Lower lobe of right lung (tissue), 2 donors: ENCODE data around the gene ZNF516. TPM values are rescaled to one million over a fixed set of nuclear protein-coding genes. Genes with fewer than 3 reads are reported as not detected.

ENCODE experiments used
- ATAC-seq, 2 donors: fragments of 200-7000 bp; cut with Tn5 transposase; one replicate each; pipeline ENCODE4 v1.9.1; 2020 to 2022; ENCODE audit warnings: mild to moderate bottlenecking in 2 of 2, moderate library complexity in 2 of 2
- DNase-seq: peaks from one replicate; pipeline ENCODE4 v3.0.0-alpha.2; 2020
- H3K27ac ChIP-seq: fragments of 200-600 bp; one replicate; pipeline ENCODE4 v1.8.0; 2022
- H3K27me3 ChIP-seq: fragments of 200-600 bp; one replicate; pipeline ENCODE4 v1.8.0; 2022; ENCODE audit warnings: low read depth
- H3K36me3 ChIP-seq: fragments of 200-600 bp; one replicate; pipeline ENCODE4 v1.8.0; 2022; ENCODE audit warnings: mild to moderate bottlenecking
- H3K4me1 ChIP-seq: fragments of 200-600 bp; one replicate; pipeline ENCODE4 v1.8.0; 2022
- H3K4me3 ChIP-seq: fragments of 200-600 bp; one replicate; pipeline ENCODE4 v1.8.0; 2022; ENCODE audit warnings: mild to moderate bottlenecking
- H3K9me3 ChIP-seq: fragments of 200-600 bp; one replicate; pipeline ENCODE4 v1.8.0; 2022
- intact Hi-C: fragments of 100-400 bp; cut with DNase I; formaldehyde crosslinking; loops from one replicate; pipeline ENCODE4 v1.11.0; 2022
- total RNA-seq: library from RNA; stranded (reverse); fragmentation: NEBNext Ultra II Directional; extraction: Animal tissue kit (Norgen Biotek cat#: 25700); gene quantifications from one replicate; pipeline ENCODE4 v1.2.1, GENCODE V29; 2021
- TF ChIP-seq, protein P1 (sequence below): fragments of 200-600 bp; IDR thresholded peaks from one replicate; pipeline ENCODE4 v1.8.0; 2022; ENCODE audit warnings: antibody characterized with exemption, mild to moderate bottlenecking
- donor health status: DM: no; HTN: yes; CAD: no; lungs with severe emphysema.

ZNF516 gene
- total RNA-seq, 1 donor from 2014 or later = 28.8 TPM

DNA sequence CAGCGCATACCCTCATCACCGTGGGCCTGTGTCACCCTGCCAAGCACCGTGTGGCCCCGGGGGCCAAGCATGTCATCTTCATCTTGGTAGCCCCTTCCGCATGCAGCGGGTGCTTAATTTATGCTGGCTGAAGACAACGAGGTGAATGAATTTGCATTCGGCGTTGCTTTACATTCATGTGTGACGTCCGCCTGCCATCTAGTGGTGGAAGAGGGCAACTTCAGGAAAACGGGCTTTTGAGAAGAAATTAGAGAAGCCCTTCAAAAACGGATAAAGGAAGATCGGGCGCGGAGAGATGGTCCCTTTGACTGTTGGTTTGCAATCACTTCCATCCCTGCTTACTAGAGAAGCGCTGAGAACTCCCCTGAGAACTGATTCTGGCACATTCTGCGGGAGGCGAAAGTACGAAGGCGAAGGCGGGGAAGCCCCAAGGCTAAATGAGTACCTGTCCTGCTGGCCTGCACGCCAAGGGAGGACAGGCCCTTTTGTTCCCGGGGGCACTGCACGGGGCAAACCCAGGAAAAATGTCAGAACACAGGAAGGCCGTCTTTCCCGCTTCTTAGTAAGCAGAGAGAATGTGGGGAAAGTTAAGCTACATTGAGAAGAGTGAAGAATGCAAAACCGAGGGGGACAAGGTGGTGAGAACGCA, 145.9 kb downstream of the ZNF516 start:
- H3K27me3 ChIP-seq = no peaks in the 10 kb centered on the region

DNA sequence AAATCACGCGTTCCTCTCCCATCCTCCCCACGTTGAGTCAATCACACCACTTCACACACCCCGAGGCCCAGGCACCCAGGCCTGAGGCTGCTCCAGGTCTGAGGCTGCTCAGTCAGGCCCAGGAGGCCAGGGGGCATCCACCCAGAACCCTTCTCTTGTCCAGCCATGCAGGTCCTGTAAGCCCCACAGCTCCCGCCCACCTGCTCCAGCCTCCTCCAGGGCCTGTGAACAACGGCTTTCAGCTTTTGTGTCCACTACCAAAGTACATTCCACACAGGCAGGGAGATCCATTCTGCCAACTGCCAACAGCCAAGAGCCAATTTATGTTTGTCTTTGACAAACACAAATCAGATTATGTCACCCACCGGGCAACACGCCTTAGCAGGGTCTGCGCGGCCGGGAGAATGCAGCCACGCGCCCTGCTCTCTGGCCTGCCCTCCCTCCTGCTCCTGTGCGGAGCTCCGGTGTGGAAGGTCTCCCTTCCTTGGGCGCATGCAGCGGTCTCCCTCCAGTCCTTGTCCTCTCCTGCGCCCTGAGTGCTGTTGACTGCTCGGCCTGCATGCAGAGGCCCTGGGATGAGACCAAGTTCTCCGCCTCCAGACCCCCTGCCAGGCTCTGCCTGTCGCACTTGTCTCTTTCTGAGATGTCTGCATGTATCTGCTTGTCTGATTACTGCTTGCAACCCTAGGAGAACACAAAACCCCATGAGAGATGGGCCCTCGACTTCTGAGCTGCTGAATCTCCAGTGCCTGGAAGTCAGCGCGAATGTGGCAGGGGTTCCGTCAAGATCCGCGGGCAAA, 146.6 kb downstream of the ZNF516 start:
- H3K9me3 ChIP-seq = no peaks in the 10 kb centered on the region
- no peaks in the 10 kb centered on the region for H3K36me3 ChIP-seq
- DNase-seq = no peak
- H3K4me1 ChIP-seq = no peaks in the 10 kb centered on the region
- intact Hi-C loops = no loop called here
- no peaks in the 10 kb centered on the region for H3K27me3 ChIP-seq
- no peak overlapping the region for H3K27ac ChIP-seq
- peak overlapping the region; percentile 28 for H3K4me3 ChIP-seq
- TF ChIP-seq, protein P1, sequence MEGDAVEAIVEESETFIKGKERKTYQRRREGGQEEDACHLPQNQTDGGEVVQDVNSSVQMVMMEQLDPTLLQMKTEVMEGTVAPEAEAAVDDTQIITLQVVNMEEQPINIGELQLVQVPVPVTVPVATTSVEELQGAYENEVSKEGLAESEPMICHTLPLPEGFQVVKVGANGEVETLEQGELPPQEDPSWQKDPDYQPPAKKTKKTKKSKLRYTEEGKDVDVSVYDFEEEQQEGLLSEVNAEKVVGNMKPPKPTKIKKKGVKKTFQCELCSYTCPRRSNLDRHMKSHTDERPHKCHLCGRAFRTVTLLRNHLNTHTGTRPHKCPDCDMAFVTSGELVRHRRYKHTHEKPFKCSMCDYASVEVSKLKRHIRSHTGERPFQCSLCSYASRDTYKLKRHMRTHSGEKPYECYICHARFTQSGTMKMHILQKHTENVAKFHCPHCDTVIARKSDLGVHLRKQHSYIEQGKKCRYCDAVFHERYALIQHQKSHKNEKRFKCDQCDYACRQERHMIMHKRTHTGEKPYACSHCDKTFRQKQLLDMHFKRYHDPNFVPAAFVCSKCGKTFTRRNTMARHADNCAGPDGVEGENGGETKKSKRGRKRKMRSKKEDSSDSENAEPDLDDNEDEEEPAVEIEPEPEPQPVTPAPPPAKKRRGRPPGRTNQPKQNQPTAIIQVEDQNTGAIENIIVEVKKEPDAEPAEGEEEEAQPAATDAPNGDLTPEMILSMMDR = no peak
- peak; percentile 52 to 77 for ATAC-seq

More for the DNA sequence above, 145.9 kb downstream of the ZNF516 start:
- DNase-seq (no peak), ATAC-seq (peak; percentile 61 to 73)
- Histone ChIP-seq H3K36me3 (no peaks in the 10 kb centered on the region), H3K4me1 (no peaks in the 10 kb centered on the region), H3K9me3 (no peaks in the 10 kb centered on the region), H3K27ac (no peak overlapping the region), H3K4me3 (peak overlapping the region; percentile 28)
- intact Hi-C loops = no loop called here
- TF ChIP-seq, protein P1 = peak; percentile 81

DNA sequence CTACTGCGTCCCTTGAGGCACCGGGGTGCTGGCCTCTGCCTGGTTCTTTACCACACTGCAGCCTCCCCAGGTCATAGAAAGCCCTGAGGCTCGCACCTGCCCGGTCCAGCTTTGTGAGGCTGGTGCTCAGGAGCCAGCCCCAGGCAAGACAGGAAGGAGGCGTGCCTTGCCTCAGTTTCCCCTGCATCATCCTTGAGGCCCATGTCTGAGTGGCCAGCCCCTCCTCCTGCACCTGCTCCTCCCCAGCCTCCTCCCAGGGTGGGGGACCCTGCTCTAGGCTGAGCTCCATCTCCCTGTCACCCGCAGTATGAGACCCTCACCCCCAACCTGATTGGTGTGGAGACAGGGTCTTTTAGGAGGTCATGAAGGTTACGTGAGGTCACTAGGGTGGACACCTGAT, 147.7 kb downstream of the ZNF516 start:
- ATAC-seq (no peak), DNase-seq (no peak)
- H3K36me3 ChIP-seq = no peaks in the 10 kb centered on the region
- TF ChIP-seq, protein P1 = no peak
- H3K27me3 ChIP-seq = no peaks in the 10 kb centered on the region
- no peaks in the 10 kb centered on the region for H3K4me1 ChIP-seq
- no peaks in the 10 kb centered on the region for H3K9me3 ChIP-seq
- intact Hi-C loops = no loop called here
- no peak overlapping the region for H3K27ac ChIP-seq
- H3K4me3 ChIP-seq = no peak overlapping the region

DNA sequence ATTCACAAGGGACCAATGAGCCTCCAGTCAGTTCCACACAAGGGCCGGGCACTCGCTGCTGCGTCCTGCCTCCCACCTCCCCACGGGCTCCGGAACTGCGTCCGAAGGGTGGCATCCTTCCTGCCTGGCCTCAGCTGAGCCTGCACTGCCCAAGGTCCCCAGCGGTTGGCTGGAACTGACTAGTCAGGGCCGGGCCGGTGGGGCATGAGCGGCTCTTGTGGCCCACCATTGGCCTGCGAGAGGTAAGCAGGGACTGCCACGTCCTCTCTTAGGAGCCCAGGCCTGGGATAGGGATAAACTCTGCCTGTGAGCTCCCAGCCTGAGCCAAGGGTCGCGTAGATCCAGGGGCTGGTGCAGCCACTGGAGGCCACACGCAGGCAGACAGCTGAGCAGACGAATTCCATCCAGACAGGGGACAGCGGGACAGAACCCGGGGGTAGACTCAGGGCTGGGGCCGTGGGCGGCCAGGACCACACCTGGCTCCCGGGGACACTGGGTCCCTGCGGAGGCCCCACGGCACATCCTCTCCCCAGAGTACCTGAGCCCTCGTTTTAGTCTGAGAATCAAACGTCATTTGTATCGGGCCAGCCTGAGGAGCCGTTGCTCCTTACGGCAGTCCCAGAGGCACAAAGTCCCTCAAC, 148.4 kb downstream of the ZNF516 start:
- H3K9me3 ChIP-seq = no peaks in the 10 kb centered on the region
- H3K27me3 ChIP-seq = no peaks in the 10 kb centered on the region
- no peak overlapping the region for H3K27ac ChIP-seq
- ATAC-seq (no peak), DNase-seq (no peak)
- H3K4me1 ChIP-seq = no peaks in the 10 kb centered on the region
- no peaks in the 10 kb centered on the region for H3K36me3 ChIP-seq
- intact Hi-C loops = no loop called here
- no peak overlapping the region for H3K4me3 ChIP-seq
- TF ChIP-seq, protein P1 = no peak

DNA sequence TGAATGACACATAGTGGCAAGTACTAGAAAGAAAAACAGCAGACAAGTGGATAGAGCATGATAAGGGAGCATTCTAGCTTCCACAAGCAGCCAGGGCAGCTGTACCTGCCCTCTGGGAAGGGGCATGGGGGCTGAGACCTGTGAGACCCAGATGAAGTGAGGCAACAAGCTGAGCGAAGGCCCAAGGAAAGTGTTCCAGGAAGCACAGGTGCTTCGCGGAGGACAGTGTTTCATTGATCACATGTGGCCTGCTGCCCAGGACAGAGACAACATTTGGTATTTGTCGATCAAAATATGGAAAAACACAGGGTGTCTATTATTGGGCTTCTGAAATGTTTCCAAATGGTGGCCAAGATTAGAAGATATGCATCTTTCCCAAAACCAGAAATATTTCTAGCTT, 149.1 kb downstream of the ZNF516 start:
- intact Hi-C loops = no loop called here
- H3K4me1 ChIP-seq = no peaks in the 10 kb centered on the region
- ATAC-seq (no peak), DNase-seq (no peak)
- no peaks in the 10 kb centered on the region for H3K27me3 ChIP-seq
- TF ChIP-seq, protein P1 = no peak
- H3K4me3 ChIP-seq = no peak overlapping the region
- no peak overlapping the region for H3K27ac ChIP-seq
- H3K36me3 ChIP-seq = no peaks in the 10 kb centered on the region
- H3K9me3 ChIP-seq = no peaks in the 10 kb centered on the region
